BE2C (cell line): ENCODE measurements around the gene CHMP6.

Experiments
- DNase-seq: peaks from one replicate; pipeline ENCODE4 v3.0.0-alpha.2; 2020
- H3K27me3 ChIP-seq: fragments of 250-450 bp; sonication (Bioruptor Pico); 2 replicates; pipeline ENCODE4 v1.5.1; 2020; ENCODE audit warnings: mild to moderate bottlenecking
- H3K36me3 ChIP-seq: fragments of 250-450 bp; sonication (Bioruptor Pico); 2 replicates; pipeline ENCODE4 v1.5.1; 2020; ENCODE audit warnings: mild to moderate bottlenecking
- H3K4me1 ChIP-seq: fragments of 250-450 bp; sonication (Bioruptor Pico); 2 replicates; pipeline ENCODE4 v1.5.1; 2020
- H3K4me3 ChIP-seq: 2 replicates; pipeline ENCODE4 v1.5.1; 2011; ENCODE audit warnings: low read depth, low read length
- H3K9me3 ChIP-seq: fragments of 250-450 bp; sonication (Bioruptor Pico); 2 replicates; pipeline ENCODE4 v1.5.1; 2020
- CTCF ChIP-seq: IDR thresholded peaks from 2 replicates; pipeline ENCODE4 v1.5.1; 2012; ENCODE audit warnings: mild to moderate bottlenecking, low read depth, low read length

The CHMP6 gene

GRCh38 chr17:80982426-80982974, 9.1 kb upstream of the CHMP6 start:
- no peaks in the 10 kb centered on the region for H3K4me1 ChIP-seq
- H3K4me3 ChIP-seq, result no peak overlapping the region
- no peak for DNase-seq
- TF ChIP-seq CTCF, result no peak
- H3K27me3 ChIP-seq, result peaks cover 7% of the 10 kb centered on the region
- no peaks in the 10 kb centered on the region for H3K36me3 ChIP-seq
- no peaks in the 10 kb centered on the region for H3K9me3 ChIP-seq

GRCh38 chr17:80983545-80983944, 8.1 kb upstream of the CHMP6 start:
- no peak for DNase-seq
- no peaks in the 10 kb centered on the region for H3K4me1 ChIP-seq
- H3K4me3 ChIP-seq, result no peak overlapping the region
- no peak for TF ChIP-seq CTCF
- H3K9me3 ChIP-seq, result no peaks in the 10 kb centered on the region
- H3K36me3 ChIP-seq, result no peaks in the 10 kb centered on the region
- H3K27me3 ChIP-seq, result peaks cover 7% of the 10 kb centered on the region

- DNase-seq, result no peak
Measured at GRCh38 chr17:80984749-80985148, 6.9 kb upstream of the CHMP6 start.

GRCh38 chr17:80986046-80986445, 5.6 kb upstream of the CHMP6 start:
- no peaks in the 10 kb centered on the region for H3K36me3 ChIP-seq
- H3K4me3 ChIP-seq, result no peak overlapping the region
- no peak for TF ChIP-seq CTCF
- no peaks in the 10 kb centered on the region for H3K4me1 ChIP-seq
- no peaks in the 10 kb centered on the region for H3K9me3 ChIP-seq
- no peak for DNase-seq
- peaks cover 11% of the 10 kb centered on the region for H3K27me3 ChIP-seq

More at GRCh38 chr17:80984749-80985148, 6.9 kb upstream of the CHMP6 start:
- H3K27me3 ChIP-seq, result peaks cover 11% of the 10 kb centered on the region
- H3K36me3 ChIP-seq, result no peaks in the 10 kb centered on the region
- no peak overlapping the region for H3K4me3 ChIP-seq
- TF ChIP-seq CTCF, result no peak
- no peaks in the 10 kb centered on the region for H3K9me3 ChIP-seq
- no peaks in the 10 kb centered on the region for H3K4me1 ChIP-seq

GRCh38 chr17:80986816-80987475, 4.7 kb upstream of the CHMP6 start:
- H3K9me3 ChIP-seq, result no peaks in the 10 kb centered on the region
- TF ChIP-seq CTCF, result no peak
- H3K27me3 ChIP-seq, result peaks cover 10% of the 10 kb centered on the region
- no peak overlapping the region for H3K4me3 ChIP-seq
- H3K4me1 ChIP-seq, result no peaks in the 10 kb centered on the region
- H3K36me3 ChIP-seq, result no peaks in the 10 kb centered on the region
- no peak for DNase-seq

GRCh38 chr17:80987941-80988461, 3.6 kb upstream of the CHMP6 start:
- no peaks in the 10 kb centered on the region for H3K4me1 ChIP-seq
- DNase-seq, result peak; percentile 16
- H3K4me3 ChIP-seq, result no peak overlapping the region
- TF ChIP-seq CTCF, result no peak
- H3K9me3 ChIP-seq, result no peaks in the 10 kb centered on the region
- H3K36me3 ChIP-seq, result no peaks in the 10 kb centered on the region
- peaks cover 11% of the 10 kb centered on the region for H3K27me3 ChIP-seq
